GM18519 (cell line): Measurements from ENCODE around the gene SLC6A17.

Experiments
- ATAC-seq: cut with Tn5 transposase; IDR thresholded peaks from one replicate; pipeline ENCODE4 v1.9.1; 2021; ENCODE audit warnings: mild to moderate bottlenecking, moderate library complexity; ENCODE audit not compliant: unreplicated experiment, low FRiP score

Gene SLC6A17

DNA sequence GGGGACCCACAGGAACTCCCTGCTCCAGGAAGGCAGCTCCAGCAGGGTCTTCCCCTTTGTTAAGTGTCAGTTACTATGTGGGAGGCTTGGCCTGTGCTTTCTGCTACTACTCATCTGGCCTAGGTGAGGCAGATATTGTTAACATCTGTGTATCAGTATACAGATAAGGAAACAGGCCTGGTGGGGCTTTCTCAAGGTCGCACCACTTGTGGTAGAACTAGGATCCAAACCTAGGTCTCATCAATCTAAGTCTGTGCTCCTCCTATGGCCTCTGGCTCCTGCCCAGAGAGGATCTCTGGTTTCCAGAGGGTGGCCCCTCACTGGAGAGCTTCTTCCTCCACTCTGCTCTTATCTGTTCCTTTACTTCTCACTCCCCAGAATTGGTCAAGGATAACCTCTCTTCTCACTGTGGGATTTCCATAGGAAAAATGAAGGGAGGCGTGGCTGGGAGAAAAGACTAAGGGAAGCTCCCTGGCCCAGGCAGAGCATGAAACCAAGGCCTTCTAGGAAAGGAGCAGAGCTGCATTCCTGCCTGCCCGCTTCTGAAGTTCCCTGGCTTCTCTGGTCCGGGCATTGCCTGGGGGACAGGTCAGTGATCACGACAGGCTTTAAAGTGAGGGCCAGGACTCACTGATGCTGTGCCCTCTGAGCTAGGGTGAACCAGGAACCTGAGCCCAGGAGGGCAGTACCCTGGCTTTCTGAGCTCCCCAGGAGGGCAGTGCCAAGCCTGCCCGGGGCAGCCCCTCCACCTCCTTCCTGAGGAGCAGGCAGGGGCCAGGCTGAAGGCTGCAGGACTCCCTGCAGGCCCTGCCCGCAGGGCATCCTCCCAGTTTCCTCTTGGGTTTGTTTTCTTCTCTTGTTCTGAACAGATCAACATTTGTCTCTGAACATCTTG is 65.6 kb downstream of the SLC6A17 start:
- no peak for ATAC-seq

DNA sequence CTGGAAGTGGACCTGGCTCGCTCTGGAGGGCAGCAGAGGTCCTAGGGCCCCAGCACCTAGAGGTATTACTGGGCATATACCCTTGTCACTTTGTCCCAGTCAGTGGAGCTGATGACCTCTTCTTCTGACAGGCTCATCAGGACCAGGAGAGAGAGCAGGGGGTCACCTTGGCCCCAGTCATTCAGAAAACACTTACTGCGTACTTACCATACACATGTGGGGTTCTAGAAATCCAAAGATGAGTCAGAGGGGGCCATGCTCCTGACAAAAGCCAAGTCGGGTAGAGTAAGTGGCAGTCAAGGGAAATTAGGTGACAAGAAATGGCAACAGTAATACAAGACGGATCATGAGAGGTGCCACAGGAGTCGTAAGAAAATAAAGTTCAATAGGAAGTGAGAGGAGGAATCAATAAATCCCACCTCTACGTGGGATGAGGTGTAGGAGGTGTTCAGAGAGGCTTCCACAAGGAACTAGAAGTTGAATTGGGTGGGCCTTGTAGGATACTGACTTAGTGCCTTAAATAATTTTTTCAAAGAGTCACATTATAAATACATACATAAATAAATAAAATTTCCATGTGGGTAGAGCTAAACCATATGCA is 66.7 kb downstream of the SLC6A17 start:
- ATAC-seq = no peak

DNA sequence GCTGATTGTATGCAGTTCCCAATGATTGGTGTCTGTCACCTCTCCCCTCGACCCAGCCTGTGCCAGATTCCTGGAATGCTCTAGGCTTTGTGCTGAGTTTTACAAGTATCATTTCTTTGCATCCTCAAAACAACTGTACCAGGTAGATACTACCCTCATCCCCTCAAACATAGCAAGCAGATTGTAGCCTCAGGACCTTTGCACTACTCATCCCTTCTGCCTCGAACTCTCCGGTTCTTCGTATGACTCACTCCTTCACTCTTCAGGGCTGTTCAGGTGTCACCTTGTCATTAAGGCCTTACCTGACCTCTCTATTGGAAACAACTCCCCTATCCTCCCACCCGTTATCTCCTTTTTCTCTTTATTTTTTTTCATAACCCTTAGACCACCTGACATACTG is 67.8 kb downstream of the SLC6A17 start:
- no peak for ATAC-seq

DNA sequence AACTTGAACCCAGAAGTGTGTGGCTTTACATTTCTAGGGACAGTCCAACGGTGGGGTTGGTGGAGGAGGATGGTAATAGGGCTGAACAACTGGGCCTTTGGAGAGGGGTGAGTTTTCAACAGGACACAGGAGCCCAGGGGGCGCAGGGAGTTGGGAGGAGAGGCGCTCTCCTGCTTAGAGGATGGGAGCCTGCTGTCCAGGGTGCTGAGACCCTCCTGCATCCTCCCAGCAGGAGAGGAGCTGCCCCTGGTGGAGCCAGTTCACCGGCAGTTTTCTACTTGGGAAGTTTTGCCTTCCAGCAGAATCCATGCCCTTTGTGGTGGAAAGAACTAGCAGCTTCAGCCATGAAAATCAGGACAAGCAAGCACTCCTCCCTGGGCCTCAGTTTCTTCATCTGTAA is 68.4 kb downstream of the SLC6A17 start:
- no peak for ATAC-seq

DNA sequence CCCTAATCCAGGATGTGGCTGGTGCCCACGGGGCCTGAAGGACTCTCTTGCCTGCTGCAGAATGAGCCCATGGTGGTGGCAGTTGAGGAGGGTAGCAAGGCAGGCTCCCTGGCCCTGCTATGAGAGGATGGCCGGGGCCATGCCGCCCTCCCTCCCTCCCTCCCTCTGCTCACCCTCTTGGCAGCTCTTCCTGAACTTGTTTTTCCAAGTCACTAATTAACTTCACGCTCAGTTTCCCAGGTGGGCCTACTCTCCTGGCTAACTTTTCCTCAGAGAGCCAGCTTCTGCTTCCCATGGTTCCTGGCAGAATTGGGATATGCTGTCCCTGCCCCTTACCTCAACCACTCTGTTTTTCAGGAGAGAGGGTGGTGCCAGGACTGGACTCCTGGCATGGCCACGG is 70.0 kb downstream of the SLC6A17 start:
- no peak for ATAC-seq

DNA sequence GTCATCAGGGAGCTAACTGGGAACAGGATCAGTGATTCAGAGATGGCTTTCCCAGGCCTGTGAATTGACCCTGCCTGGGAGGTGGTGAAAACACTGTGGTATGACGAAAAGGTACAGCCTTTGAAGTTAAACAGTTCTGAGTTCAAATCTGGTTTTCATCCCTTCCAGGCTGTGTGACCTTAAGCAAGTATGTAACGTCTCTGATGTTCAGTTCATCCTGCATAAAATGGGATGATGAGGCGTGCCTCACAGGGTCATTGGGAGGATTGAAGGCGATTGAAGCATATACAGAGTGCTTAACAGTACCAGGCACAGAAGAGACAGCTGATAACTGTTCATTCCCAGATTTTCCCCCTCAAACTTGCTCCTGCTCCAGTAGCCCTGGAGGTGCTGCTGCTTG is 70.8 kb downstream of the SLC6A17 start:
- ATAC-seq = no peak

DNA sequence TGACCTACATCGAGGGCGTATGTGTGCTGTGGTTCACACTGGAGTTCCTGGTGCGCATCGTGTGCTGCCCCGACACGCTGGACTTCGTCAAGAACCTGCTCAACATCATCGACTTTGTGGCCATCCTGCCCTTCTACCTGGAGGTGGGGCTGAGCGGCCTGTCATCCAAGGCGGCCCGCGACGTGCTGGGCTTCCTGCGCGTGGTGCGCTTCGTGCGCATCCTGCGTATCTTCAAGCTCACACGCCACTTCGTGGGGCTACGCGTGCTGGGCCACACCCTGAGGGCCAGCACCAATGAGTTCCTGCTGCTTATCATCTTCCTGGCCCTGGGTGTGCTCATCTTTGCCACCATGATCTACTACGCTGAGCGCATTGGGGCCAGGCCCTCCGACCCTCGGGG is 72.8 kb downstream of the SLC6A17 start:
- ATAC-seq = no peak

DNA sequence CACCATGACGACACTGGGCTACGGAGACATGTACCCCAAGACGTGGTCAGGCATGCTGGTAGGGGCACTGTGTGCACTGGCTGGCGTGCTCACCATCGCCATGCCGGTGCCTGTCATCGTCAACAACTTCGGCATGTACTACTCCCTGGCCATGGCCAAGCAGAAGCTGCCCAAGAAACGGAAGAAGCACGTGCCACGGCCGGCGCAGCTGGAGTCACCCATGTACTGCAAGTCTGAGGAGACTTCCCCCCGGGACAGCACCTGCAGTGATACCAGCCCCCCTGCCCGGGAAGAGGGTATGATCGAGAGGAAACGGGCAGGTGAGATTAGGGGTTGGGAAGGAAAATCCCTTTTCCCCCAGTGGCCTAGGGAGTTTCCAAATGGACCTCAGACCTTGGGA is 73.3 kb downstream of the SLC6A17 start:
- ATAC-seq = no peak

DNA sequence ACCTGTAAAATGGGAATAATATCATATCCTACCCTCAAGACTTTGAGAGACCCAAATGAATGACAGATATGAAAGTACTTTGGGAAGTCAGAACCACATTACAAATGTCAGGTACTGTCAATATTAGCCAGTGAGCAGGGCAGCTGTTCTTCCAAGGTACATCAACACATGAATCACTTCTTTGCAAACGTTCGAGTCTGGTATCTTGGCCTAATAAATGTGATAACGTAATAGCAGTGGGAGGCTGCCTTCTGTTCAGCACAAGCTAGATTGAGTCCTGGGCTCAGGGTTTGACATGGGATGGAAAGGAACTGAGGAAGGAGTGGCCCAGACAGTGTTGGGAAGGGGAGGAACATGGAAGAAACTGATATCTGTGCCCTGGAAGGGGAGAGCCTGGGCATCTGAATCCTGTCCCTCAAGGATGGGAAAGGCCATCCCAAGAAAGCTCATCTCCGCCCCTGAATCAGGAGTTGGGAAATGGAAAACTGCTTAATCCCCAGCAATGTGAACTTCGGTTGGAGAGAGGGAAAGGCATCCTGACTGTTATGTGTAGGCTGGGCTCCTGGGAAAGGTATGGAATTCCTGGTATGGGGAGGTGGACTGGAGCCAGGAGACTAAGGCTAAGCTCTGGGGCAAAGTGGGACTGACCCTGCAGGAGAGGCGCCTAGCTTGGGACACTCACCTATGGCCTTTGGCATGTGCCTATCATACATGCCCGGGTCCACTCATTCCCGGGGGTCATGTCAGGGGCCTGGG is 74.1 kb downstream of the SLC6A17 start:
- ATAC-seq = no peak

DNA sequence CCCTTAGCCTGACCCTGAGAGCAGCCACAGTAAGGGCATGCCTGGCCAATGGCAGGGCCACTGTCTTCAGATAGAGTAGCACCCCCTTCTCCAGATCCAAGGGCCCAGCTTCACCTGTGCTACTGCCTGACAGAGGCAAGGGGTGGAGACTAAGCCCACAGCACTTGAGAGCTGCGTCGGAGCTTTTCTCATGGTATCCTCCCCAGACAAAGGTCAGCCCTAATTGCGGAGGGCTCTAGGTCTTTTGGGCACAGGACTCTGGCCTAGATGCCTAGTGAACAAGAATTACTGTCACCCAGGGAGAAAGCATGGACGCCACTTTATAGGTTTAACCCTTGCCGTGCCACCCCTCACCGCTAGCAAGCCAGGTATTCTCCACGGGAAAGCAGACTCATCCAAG is 74.9 kb downstream of the SLC6A17 start:
- no peak for ATAC-seq

DNA sequence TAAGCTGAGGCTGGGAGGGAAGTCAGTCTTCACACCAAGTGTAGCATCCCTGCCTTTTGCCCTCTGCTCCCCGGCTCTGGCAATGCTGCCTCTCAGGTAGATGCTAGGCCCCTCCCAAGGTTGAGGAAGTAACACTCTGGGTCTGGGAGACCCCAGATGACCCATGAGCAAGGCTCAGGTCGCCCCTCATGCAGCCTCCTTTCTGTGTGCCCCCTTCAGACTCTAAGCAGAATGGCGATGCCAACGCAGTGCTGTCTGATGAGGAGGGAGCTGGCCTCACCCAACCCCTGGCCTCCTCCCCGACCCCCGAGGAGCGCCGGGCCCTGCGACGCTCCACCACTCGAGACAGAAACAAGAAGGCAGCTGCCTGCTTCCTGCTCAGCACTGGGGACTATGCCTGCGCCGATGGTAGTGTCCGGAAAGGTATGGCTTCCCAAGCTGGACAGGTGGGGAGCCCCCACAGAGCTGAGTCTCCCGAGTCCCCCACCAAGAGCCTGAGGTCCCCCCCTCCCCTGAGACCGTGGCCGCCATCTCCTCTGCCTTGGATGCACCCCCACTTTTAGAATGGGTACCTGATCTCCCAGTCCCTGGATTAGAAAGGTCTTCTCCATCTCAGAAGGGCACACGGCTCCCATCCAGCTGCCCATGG is 75.6 kb downstream of the SLC6A17 start:
- no peak for ATAC-seq

DNA sequence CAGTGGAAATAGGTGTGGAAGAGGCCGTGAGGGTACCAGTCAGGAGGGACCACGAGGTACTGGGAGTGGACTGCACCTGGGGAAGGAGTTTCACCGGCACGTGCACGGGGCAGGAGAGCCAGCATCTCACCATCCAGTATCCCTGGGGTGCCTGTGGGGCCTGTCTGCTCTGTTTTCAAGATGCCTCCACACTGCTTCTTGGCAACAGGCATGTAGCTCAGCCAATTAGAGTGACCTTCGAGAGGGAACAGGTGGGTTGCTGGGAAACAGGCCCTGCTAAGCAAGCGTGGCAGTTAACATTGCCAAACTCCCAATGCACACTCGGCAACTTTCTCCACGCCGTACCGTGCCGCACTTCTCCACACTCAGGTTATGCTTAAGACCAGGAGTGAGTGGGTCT is 77.5 kb downstream of the SLC6A17 start:
- no peak for ATAC-seq

DNA sequence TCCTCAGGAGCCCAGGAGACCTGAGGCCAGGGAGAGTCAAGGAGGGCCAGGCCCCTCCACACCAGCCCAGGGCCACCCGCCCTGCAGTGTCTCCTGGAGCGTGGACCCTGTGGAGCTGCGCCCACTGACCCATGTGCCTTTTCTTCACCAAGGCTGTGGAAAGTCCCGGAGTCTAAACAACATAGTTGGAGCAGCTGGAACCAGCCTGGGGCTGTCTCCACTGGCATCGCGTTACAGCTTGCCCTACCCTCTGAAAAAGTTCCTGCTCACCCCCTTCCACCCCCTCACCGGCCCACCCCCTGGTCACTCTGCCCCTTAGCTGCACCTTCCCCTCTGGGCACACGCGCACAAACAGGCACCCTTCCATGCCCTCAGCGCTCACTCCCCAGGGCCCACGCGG is 78.1 kb downstream of the SLC6A17 start:
- ATAC-seq = no peak

DNA sequence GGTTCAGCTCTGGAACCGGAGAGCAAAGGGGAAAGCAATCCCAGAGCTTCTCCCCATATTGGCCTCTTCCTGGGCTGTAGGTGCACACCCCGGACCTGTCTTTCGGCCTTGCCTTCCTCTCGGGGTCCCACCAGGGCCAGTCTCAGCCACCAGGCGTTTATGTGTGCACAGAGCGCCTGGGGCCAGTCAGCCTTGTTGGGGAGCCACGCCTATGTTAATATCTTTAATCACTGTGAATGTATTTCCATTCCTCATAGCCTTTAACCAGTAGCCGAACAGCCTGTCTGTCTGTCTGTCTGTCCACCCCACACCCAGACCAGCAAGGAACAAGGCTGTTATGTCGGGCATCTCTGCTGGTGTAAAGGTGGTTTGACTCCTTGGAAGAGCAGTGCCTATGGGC is 78.6 kb downstream of the SLC6A17 start:
- no peak for ATAC-seq

DNA sequence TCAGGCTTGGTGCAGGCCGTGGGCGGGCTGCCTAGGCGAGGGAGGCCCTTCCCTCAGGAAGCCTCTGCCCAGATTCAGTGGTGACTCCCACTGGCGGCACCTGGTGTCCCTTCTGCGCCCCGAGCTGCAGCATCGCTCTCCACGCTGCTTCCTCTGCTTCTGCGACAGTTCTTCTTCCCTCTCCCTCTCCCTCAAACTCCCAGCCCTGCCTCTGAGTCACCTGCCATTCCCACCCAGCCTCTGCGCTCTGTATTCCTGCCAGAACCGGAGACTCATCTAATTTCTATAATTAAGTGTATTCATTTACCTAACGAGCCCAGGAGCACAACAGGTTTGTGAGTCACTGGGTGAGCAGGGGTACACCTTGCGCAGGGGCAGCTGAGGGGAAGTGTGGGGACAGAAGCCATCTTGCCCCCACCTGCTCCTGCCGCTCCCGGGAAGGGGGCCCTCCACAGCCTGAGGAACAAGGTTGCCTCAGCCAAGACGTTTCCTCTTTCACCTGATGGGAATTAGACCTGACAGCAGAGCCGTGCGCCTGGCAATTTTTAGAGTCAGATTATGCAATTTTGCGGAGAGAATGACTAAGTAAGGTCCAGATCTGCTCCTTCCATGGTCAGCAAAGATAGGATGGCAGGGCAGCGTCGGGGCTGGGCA is 79.2 kb downstream of the SLC6A17 start:
- no peak for ATAC-seq

DNA sequence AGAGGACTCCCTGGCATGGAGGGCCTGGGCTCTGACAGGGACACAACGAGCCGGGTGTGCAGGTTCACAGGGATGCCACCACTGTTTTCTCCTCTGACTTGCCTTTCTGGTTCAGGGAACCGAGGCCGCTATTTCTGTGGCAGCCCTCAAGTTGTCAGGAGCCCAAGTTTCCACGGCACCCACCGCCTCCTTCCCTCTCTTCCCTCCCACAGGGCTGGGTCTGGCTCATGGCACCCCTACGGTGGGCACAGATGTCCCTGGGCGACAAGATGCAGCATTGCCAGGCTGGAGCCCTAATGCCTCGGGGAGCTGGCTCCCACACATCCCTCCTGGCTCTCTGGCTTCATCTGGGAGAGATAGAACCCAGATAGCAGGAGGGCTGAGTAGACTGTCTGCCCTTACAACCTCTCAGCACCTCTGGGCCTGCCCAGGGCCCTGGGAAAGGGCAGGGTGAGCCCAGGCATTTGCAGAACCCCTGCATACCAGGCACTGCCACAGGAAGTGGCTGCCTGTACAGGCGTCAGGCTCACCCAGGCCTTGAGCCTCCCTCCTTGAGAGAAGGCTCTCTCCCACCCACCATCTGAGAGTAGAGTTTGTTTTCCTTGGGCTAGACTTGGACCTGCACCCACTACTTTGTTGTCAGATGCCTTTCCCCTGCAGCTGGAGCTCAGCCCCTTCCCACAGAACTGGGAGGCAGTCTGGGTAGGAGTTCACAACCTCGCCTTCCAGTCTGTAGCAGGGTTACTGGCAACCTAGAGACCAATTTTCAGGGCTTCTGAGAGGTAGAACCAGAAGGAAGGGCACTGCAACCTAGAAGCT is 80.3 kb downstream of the SLC6A17 start:
- no peak for ATAC-seq

DNA sequence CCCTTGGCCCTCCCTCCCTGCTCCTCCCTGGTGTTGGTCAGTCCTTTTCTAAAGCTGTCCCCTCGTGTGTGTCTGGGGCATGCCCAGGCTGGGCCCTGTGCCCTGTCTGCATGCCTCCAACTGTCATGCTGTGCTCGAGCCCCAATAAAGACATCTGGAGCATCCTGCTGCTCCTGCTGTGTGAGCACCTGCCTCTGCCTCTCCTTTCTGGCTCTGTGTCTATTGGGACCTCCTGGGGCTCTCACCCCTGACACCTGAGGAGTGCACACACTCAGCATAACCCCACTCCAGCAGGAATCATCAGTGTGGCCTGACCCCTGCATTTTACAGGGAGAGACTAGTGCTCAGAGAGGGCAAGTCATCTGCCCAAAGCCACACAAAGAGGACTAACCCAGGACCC is 83.6 kb downstream of the SLC6A17 start:
- ATAC-seq = no peak

DNA sequence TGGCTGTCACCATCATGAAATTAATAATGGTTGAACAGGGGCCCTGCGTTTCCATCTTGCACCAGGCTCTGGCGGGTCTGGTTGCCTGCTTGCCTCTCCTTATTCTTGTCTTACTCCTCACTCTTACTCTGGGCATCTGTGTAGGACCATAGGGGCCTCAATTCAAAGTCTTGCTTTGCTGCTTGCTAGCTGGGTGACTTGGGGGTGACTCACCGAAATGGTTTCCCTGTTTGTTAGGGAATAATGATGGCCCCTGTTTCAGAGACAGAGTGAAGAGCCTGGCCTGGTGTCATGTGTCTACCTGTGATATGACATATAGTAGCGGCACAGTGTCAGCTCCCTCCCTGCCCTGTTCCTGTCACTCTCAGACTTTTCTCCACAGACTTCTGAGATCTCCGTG is 84.4 kb downstream of the SLC6A17 start:
- ATAC-seq = no peak

DNA sequence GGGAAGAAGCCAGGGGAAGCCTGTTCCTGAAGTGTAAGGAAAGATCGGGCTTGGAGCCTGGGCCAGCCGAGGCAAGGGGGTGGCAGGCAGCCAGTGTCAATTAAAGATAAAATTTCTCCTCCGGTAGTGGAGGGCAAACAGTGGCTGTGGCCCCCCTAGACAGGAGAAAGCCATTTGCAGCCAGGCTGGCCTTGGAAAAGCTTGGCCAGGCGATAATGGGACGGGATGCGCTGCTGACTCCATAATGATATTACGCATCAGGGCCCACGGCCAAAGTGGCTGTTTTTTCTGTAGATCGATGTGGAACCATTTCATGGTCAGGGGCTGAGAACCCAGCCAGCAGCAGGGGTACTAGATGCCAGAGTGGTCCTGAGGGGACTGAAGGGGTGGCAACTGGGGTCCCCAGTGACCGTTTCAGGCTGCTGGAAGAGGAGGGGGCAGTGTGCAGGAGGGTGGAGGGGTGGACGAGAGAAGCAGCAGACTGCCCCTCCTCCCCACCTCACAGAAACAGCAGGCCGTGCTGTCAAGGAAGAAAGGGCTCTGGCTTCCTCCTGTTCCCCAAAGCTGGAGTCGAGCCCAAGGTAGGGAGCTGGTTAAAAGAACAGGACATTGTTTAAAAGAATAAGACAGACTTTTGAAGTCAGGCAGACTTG is 85.0 kb downstream of the SLC6A17 start:
- no peak for ATAC-seq
